Fibroblast of lung (primary cell): Measurements from ENCODE around the gene DDX42.

ENCODE experiments used
- EZH2 ChIP-seq: IDR thresholded peaks from 2 replicates; pipeline ENCODE4 v1.5.1; 2012; ENCODE audit warnings: low read length, control low read depth, mild to moderate bottlenecking; ENCODE audit errors: missing control alignments
- TF ChIP-seq, protein P1 (sequence below), 2 donors: IDR thresholded peaks in 1 of 2; conservative IDR thresholded peaks in 1 of 2; 1 replicate in 1 of 2; 2 replicates in 1 of 2; pipeline ENCODE4 v1.5.1; 2011 to 2012; ENCODE audit warnings: low read length in 2 of 2, control low read depth in 1 of 2, inconsistent platforms in 1 of 2, low read depth in 1 of 2, mild to moderate bottlenecking in 1 of 2

DNA sequence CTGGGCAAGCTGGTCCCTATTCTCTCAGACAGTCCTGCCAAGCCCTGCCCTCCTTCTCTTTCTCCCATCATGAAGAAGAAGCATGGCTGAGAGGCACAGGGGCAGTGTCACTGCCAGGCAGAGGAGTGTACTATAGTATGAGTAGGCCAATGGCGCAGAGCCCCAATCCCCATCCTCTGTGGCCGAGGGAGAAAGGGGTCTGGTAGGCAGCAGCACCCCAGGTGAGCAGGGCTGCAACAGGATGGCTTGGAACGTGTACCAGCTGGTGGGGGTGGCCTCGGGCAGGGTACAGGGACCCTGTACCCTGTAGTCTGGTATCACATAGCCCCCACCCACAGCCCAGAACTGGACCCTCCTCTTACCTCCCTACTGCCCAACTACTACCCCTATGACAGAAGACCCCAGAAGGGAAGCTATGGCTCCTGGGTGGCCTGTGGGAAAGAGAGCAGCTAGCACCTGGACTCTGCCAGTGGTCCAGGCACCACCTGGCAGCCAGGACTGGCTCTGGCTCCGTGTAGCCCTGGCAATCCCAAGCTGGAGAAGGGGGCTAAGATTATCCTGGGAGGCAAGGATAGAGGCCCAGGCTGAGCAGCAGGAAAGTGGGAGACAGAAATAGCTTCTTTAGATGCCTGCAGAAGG lies 64.1 kb downstream of the DDX42 start:
- TF ChIP-seq, protein P1, sequence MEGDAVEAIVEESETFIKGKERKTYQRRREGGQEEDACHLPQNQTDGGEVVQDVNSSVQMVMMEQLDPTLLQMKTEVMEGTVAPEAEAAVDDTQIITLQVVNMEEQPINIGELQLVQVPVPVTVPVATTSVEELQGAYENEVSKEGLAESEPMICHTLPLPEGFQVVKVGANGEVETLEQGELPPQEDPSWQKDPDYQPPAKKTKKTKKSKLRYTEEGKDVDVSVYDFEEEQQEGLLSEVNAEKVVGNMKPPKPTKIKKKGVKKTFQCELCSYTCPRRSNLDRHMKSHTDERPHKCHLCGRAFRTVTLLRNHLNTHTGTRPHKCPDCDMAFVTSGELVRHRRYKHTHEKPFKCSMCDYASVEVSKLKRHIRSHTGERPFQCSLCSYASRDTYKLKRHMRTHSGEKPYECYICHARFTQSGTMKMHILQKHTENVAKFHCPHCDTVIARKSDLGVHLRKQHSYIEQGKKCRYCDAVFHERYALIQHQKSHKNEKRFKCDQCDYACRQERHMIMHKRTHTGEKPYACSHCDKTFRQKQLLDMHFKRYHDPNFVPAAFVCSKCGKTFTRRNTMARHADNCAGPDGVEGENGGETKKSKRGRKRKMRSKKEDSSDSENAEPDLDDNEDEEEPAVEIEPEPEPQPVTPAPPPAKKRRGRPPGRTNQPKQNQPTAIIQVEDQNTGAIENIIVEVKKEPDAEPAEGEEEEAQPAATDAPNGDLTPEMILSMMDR (conservative IDR thresholded peaks at IDR 0.05 in 1 of 2, IDR thresholded peaks at IDR 0.05 in 1 of 2; ENCODE audit: low read depth in 1 of 2, low read length in 2 of 2): no peak
- TF ChIP-seq EZH2: no peak
